Pancreas (tissue), 10 donors: ENCODE data around the gene PLXDC2. TPM values are rescaled to one million over a fixed set of nuclear protein-coding genes. Genes with fewer than 3 reads are reported as not detected.
"Not testable (repeated sequence)": the region's sequence is repeated elsewhere in the genome, so short reads cannot be mapped to it uniquely, and the experiment has no call there.

Source experiments
- ATAC-seq, 4 donors: fragments of 200-7000 bp; cut with Tn5 transposase; one replicate each; pipeline versions ENCODE4 v1.8.0 to v1.9.1; 2020; ENCODE audit warnings: mild to moderate bottlenecking in 4 of 4, moderate library complexity in 4 of 4
- DNase-seq, 6 donors: peaks; one replicate each; pipeline ENCODE4 v3.0.0-alpha.2; 2020
- FAIRE-seq: peaks from 2 replicates; lab custom pipeline; 2012; peaks lifted over from hg19 to GRCh38; lab: Jason Lieb, UNC
- H3K27ac ChIP-seq, 4 donors: fragments of 200-600 bp; sonication (generic); 1 replicate in 3 of 4; 2 replicates in 1 of 4; pipeline versions ENCODE4 v1.5.0 to v1.8.0; 2020
- H3K27me3 ChIP-seq, 4 donors: fragments of 200-600 bp; one replicate each; pipeline ENCODE4 v1.8.0; 2021
- H3K36me3 ChIP-seq, 3 donors: fragments of 200-600 bp; sonication (generic) in 1 of 3; one replicate each; pipeline versions ENCODE4 v1.5.0 to v1.8.0; 2020 to 2021
- H3K4me1 ChIP-seq, 3 donors: fragments of 200-600 bp; one replicate each; pipeline ENCODE4 v1.8.0; 2021
- H3K4me3 ChIP-seq, 4 donors: fragments of 200-600 bp; sonication (generic) in 2 of 4; one replicate each; pipeline versions ENCODE4 v1.5.0 to v1.8.0; 2020 to 2021
- H3K9me3 ChIP-seq, 4 donors: fragments of 200-600 bp; one replicate each; pipeline ENCODE4 v1.8.0; 2021
- WGBS, 2 donors: extraction: QIAGEN DNeasy Blood & Tissue Kit; methylation state at CpG; one replicate each; pipeline ENCODE4 v1.1.7; 2013; 5-methylcytosine and 5-hydroxymethylcytosine counted together
- intact Hi-C, 3 donors: fragments of 100-400 bp; cut with DNase I; formaldehyde crosslinking; loops; one replicate each; pipeline versions ENCODE4 v1.11.1 to v1.14.2; 2022
- polyA plus RNA-seq, 2 donors: library from polyadenylated mRNA; stranded (reverse); fragments of 200-250 nt; gene quantifications; one replicate each; pipeline ENCODE4 v1.2.3, GENCODE V29; 2013
- total RNA-seq, 6 donors: library from RNA; stranded (reverse); fragmentation: NEBNext Ultra II Directional in 4 of 6; extraction: Animal tissue kit (Norgen Biotek cat#: 25700) in 4 of 6; gene quantifications; one replicate each; pipeline versions ENCODE4 v1.2.1 to v1.2.4, GENCODE V29; 2021 to 2023
- TF ChIP-seq, protein P1 (sequence below), 4 donors: fragments of 200-600 bp; sonication (generic) in 3 of 4; IDR thresholded peaks; one replicate each; pipeline versions ENCODE4 v1.5.0 to v1.8.0; 2021; ENCODE audit warnings: antibody characterized with exemption in 4 of 4
- donor health status: healthy with polysubstance abuse.
- donor health status: DM: no; HTN: no; CAD: no; lungs with moderate emphysema.
- donor health status: DM: no; HTN: no; CAD: no.
- donor health status: control.
- donor health status: control.
- donor health status: Bipolar disorder and iron deficiency.
- donor health status: DM: yes; HTN: yes; CAD: no.
- donor health status: DM: no; HTN: no; CAD: no.
- donor health status: DM: no; HTN: no; CAD: no.
- donor health status: DM: yes; HTN: yes; CAD: no.

The PLXDC2 gene
- total and polyA plus RNA-seq, 8 donors = 1.5 to 48.5 (median 4.3) TPM

GRCh38 chr10:20034732-20035131 lies 218.5 kb downstream of the PLXDC2 start:
- DNase-seq (no peak), FAIRE-seq (no peak), ATAC-seq (no peak)
- H3K27me3 ChIP-seq = no peaks in the 10 kb centered on the region
- intact Hi-C loops = no loop called here
- H3K27ac ChIP-seq = no peak overlapping the region
- H3K36me3 ChIP-seq = no peaks in the 10 kb centered on the region
- TF ChIP-seq, protein P1, sequence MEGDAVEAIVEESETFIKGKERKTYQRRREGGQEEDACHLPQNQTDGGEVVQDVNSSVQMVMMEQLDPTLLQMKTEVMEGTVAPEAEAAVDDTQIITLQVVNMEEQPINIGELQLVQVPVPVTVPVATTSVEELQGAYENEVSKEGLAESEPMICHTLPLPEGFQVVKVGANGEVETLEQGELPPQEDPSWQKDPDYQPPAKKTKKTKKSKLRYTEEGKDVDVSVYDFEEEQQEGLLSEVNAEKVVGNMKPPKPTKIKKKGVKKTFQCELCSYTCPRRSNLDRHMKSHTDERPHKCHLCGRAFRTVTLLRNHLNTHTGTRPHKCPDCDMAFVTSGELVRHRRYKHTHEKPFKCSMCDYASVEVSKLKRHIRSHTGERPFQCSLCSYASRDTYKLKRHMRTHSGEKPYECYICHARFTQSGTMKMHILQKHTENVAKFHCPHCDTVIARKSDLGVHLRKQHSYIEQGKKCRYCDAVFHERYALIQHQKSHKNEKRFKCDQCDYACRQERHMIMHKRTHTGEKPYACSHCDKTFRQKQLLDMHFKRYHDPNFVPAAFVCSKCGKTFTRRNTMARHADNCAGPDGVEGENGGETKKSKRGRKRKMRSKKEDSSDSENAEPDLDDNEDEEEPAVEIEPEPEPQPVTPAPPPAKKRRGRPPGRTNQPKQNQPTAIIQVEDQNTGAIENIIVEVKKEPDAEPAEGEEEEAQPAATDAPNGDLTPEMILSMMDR (IDR thresholded peaks at IDR 0.05) = no peak
- H3K9me3 ChIP-seq = no peaks in the 10 kb centered on the region
- H3K4me3 ChIP-seq = no peak overlapping the region
- H3K4me1 ChIP-seq = no peaks in the 10 kb centered on the region
- WGBS, 2 donors = 40 to 57% methylated on average over 2 of the region's 2 CpGs

- intact Hi-C loops = no loop called here
- 56 to 78% methylated on average over 6 of the region's 6 CpGs for WGBS, 2 donors
- H3K9me3 ChIP-seq = no peaks in the 10 kb centered on the region
- H3K4me3 ChIP-seq = no peak overlapping the region
- no peaks in the 10 kb centered on the region for H3K36me3 ChIP-seq
- H3K27ac ChIP-seq = no peak overlapping the region
- no peak for DNase-seq
- no peak for FAIRE-seq
- TF ChIP-seq, protein P1 (IDR thresholded peaks at IDR 0.05) = no peak
- no peak for ATAC-seq
- no peaks in the 10 kb centered on the region for H3K4me1 ChIP-seq
- H3K27me3 ChIP-seq = no peaks in the 10 kb centered on the region
Observed at GRCh38 chr10:20040012-20040411, 223.8 kb downstream of the PLXDC2 start.

GRCh38 chr10:20041931-20042330 lies 225.7 kb downstream of the PLXDC2 start:
- intact Hi-C loops = no loop called here
- Histone ChIP-seq H3K27ac (no peak overlapping the region), H3K27me3 (no peaks in the 10 kb centered on the region), H3K4me1 (no peaks in the 10 kb centered on the region), H3K4me3 (no peak overlapping the region), H3K36me3 (no peaks in the 10 kb centered on the region), H3K9me3 (no peaks in the 10 kb centered on the region)
- TF ChIP-seq, protein P1 (IDR thresholded peaks at IDR 0.05) = no peak
- no peak for FAIRE-seq
- ATAC-seq = no peak
- 49 to 57% methylated on average over 3 of the region's 3 CpGs for WGBS, 2 donors
- no peak for DNase-seq

DNA sequence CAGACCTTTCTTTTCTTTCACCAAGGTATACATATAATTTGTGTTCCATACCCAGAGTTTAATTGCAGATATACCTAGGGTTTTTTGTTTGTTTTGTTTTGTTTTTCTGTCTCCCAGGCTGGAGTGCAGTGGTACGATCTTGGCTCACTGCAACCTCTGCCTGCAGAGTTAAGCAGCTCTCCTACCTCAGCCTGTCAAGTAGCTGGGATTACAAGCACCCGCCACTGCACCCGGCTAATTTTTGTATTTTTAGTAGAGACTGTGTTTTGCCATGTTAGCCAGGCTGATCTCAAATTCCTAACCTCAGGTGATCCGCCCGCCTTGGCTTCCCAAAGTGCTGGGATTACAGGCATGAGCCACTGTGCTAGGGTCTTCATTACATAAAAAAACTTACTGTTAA lies 228.9 kb downstream of the PLXDC2 start:
- ATAC-seq, H3K27me3 ChIP-seq, H3K4me3 ChIP-seq, H3K27ac ChIP-seq, H3K4me1 ChIP-seq, H3K9me3 ChIP-seq, H3K36me3 ChIP-seq, intact Hi-C loops, FAIRE-seq, DNase-seq: not testable (repeated sequence)
- WGBS, 2 donors = 63 to 68% methylated on average over 5 of the region's 5 CpGs

DNA sequence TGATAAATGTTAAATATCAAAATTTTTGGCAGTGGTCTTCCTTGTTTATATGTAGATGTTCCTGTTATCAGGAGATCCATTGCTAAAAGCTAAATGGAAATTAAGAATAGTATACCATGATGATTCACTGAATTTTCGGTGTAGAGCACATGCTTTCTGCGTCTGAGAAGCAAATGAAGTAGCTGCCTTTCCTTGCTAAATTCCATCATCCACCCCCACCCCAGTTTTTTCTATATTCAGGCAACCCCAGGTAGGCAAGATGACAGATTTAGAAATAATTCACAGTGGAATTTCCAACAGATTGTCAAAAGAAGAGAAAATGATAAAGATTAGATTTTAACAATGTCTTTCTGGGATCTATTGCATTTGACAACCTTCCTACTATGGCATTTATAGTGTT lies 231.9 kb downstream of the PLXDC2 start:
- no peak overlapping the region for H3K27ac ChIP-seq
- H3K27me3 ChIP-seq = no peaks in the 10 kb centered on the region
- TF ChIP-seq, protein P1 (IDR thresholded peaks at IDR 0.05) = no peak
- 51 to 79% methylated on average over 2 of the region's 2 CpGs for WGBS, 2 donors
- DNase-seq = no peak
- H3K4me3 ChIP-seq = no peak overlapping the region
- ATAC-seq = no peak
- no peaks in the 10 kb centered on the region for H3K36me3 ChIP-seq
- no peaks in the 10 kb centered on the region for H3K9me3 ChIP-seq
- no peak for FAIRE-seq
- no peaks in the 10 kb centered on the region for H3K4me1 ChIP-seq
- intact Hi-C loops = no loop called here
